HG02943 (cell line): ENCODE results near the gene PRAME.
"Not testable (repeated sequence)": the region's sequence is repeated elsewhere in the genome, so short reads cannot be mapped to it uniquely, and the experiment has no call there.

Experiments used
- ATAC-seq: cut with Tn5 transposase; IDR thresholded peaks from one replicate; pipeline ENCODE4 v1.9.1; 2021; ENCODE audit warnings: mild to moderate bottlenecking, low read depth, moderate library complexity; ENCODE audit not compliant: unreplicated experiment

The PRAME gene, protein sequence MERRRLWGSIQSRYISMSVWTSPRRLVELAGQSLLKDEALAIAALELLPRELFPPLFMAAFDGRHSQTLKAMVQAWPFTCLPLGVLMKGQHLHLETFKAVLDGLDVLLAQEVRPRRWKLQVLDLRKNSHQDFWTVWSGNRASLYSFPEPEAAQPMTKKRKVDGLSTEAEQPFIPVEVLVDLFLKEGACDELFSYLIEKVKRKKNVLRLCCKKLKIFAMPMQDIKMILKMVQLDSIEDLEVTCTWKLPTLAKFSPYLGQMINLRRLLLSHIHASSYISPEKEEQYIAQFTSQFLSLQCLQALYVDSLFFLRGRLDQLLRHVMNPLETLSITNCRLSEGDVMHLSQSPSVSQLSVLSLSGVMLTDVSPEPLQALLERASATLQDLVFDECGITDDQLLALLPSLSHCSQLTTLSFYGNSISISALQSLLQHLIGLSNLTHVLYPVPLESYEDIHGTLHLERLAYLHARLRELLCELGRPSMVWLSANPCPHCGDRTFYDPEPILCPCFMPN

GRCh38 chr22:22558972-22559603, at the start of gene PRAME:
PRAME (minus strand) TSS chr22:22559265; CDS start chr22:22556832, 2,433 bp downstream.
- ATAC-seq: no peak

- ATAC-seq: not testable (repeated sequence)
Measured at GRCh38 chr22:22608022-22608421, 49.0 kb upstream of the PRAME start.

GRCh38 chr22:22605074-22605404, 46.0 kb upstream of the PRAME start:
- no peak for ATAC-seq

DNA sequence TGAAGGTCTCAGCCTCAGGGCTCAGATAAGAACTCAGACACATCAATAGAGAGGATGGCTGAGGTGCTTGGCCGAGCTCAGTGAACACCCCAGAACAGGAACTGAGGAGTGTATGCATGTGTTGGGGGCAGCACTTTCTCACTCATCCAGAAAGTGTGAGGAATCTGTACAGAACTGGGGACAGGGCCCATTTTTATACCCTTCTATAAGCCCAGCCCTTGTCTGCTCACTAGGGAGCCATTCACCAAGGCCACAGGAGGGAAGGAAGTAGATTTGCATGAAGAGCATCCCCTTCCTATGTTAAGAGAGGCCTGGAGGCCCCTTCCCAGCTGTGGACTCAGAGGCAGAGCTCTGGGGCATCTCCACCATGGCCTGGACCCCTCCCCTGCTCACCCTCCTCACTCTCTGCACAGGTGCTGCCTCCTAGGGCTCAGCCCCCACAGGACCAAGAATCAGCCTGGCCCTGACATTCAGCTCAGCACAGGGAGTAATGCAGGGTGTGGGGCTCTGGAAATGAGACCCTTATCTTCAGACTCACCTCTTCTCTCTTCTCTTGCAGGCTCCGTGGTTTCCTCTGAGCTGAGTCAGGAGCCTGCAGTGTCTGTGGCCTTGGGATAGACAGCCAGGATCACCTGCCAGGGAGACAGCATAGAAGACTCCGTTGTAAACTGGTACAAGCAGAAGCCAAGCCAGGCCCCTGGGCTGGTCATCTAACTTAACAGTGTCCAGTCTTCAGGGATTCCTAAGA, 45.4 kb upstream of the PRAME start:
- no peak for ATAC-seq

DNA sequence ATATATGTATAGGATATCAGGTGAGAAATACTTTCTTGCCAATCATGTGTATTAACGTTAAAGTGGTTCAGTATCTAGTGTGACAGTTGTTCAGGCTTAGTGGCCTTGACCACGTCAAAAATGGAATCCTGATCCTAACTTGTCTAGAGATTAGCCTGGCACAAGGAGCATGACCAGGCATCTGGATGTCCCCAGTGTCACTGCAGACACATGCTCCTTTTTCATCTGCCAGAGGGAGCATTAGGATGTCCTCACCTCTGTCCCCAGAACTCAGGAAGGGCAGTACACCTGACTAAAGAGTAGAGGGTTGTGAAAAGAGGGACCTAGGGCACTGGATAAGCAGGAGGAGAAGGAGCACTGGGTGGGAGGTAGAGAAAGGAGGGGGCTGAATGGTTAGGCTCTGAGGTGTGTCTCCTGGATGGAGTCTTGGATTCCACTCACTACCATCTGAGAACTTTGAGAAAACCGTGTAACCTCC, 44.4 kb upstream of the PRAME start:
- no peak for ATAC-seq

- ATAC-seq: no peak
Measured at GRCh38 chr22:22600531-22601261, 41.6 kb upstream of the PRAME start.

DNA sequence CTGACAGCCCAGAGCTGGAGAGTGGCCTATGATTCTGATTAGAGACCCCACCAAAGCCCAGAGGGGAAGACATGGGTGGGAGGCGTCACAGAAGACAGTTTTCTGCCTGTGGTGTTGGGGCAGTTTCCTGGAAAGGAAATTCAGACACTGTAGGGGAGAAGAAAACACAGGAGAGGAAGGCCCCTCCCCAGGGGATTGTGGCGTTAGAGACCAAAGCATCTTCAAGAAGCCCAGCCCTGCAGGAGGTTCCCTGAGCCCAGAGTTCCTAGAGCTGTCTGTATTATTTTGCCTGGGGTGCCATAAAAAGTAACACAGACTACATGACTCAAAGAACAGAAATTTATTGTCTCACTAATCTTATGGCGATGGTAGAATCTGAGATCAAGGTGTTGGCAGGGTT, 40.2 kb upstream of the PRAME start:
- ATAC-seq: no peak

DNA sequence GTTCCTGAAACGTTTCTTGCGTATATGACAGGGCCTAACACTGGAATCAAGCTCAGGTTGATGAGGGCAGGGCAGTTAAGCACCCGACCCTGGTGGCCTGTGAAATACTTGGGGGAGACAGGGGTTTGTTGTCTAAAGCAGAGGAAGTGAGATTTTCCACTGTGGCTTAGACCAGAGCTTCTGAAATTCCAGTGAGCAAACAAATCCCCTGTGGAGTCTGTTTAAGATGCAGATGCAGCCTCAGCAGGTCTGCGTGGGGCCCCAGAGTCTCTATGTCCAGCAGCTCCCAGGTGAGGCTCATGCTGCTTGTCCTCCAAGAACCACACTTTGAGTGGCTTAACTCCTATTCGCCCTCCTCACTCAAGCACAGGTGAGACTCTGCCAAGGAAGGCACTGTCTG, 39.1 kb upstream of the PRAME start:
- no peak for ATAC-seq

DNA sequence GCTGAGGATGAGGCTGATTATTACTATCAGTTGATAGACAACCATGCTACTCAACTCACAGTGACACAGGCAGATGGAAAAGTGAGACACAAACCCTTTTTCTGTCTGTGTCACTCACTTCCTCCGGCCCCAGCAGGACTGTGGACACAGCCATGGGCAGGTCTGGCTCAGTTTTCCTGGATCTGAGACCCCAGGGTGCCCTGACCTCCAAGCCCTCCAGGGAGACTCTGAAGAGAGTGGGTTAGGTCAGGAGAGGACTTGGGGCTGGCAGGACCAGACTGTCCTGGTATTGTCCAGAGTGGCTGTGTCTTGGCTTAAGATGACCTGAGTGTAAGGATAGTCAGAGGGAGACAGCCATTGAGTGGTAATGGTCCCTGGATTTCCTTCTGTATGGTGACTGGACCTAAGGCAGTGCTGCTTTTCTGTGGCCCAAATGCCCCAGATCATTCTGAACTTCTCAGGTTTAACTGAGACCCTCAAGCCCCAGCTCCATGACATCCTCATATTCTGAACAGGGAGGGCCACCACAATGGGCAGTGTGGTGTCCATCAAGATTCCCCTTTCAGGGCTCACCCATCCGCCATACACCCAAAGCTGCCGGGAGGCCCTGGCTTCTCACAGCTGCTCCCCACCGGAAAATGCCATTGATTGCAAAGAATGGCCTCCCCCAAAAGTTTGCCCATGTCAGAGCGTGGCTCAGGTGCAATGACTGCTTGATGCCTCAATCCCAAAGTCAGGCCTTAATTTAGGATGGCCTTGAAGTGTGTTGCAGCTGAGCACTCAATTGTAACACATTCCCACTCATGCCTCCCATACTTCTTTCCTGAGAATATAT, 36.2 kb upstream of the PRAME start:
- no peak for ATAC-seq

DNA sequence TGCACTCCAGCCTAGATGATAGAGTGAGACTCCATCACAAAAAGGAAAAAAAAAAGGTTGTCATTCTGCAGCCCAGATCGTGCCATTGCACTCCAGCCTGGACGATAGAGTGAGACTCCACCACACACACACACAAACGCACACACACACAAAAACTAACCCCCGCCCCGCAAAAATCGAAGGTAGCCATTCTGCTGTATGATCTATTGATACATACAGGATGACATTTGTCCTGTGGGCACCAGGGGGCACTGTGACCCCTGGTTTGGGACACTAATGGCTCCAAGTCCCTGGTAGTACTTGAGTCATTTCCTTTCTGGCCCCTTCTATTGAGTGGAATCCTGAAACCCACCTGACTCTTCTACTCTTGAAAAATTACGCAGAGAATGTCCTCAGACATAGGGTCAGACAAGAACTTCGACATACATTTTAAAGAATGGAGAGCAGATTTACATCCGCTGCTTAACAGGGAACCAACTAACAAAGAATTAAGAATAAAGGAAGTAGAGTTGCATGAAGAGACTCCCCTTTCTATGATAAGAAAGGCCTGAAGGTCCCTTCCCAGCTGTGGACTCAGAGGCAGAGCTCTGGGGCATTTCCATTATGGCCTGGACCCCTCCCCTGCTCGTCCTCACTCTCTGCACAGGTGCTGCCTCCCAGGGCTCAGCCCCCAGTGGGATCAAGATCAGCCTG, 35.0 kb upstream of the PRAME start:
- no peak for ATAC-seq

GRCh38 chr22:22593250-22593649, 34.2 kb upstream of the PRAME start:
- ATAC-seq: no peak

GRCh38 chr22:22591348-22592299, 32.6 kb upstream of the PRAME start:
- no peak for ATAC-seq

DNA sequence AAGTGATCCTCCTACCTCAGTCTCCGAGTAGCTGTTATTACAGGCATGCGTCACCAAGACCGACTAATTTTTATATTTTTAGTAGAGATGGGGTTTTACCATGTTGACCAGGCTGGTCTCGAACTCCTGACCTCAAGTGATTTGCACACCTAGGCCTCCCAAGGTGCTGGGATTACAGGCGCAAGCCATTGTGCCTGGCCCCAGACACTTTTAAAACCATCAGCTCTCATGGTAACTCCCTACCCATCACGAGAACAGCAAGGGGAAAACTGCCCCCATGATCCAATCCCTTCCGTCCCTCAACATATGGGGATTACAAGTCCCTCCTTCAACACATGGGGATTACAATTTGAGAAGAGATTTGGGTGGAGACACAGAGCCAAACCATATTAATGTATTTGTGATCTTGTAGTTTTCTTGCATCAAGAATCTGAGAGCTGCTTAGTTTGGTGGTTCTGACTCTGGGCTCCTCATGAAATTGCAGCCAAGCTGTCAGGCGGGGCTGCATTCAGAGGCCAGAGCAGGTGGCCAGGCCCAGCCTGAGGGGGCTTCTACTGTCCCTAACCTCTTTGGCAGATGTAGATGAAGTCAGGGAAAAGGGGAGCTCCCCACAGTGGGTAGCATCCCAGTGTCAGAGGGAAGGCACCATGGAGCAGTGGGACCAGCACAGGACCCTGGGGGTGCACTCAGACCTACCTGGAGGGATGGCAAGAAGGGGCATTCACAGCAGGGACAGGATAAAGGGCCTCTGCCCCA, 31.2 kb upstream of the PRAME start:
- ATAC-seq: no peak

- ATAC-seq: no peak
Measured at GRCh38 chr22:22588485-22589164, 29.6 kb upstream of the PRAME start.

DNA sequence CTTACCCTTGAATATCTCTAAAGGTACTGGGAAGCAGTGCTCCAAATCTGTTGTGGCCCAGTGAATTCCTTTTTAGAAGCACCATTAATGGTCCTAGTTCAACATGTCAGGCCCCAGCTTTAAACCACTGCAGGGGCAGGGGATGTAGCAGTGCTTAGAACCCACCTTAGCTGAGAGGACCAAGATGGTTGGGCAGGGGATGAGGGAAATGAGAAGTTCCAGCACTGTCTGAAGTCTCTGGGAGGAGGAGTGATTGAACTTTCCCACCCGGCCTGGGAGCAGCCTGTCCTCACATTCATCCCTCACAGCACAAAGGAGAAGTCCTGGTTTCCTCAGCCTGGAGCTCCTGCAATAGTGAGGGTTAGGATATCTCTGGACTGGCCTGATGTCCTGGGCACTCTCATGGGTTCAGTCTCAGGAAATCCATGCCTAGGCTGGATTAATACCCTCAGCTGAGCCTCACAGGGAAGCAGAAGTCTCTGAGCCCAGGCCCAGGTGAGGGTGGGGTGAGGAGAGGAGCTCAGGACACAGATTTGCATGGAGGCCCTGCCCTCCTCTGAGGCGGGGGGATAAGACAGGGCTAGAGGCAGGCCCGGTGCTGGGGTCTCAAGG, 28.6 kb upstream of the PRAME start:
- no peak for ATAC-seq

DNA sequence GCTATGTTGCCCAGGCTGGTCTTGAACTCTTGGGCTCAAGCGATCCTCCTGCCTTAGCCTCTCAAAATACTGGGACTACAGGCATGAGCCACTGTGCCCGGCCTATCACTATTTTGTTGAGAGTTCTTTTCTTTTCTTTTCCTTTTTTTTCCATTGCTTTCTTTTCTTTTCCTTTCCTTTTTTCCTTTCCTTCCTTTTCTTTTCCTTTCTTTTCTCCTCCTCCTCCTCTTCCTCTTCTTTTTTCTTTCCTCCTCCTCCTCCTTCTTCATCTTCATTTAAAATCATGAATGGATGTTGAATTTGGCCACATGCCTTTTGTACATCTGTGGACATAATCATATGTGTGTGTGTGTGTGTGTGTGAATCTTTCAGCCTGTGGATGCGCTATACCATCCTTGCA, 25.7 kb upstream of the PRAME start:
- ATAC-seq: no peak
